Activated CD4-positive, alpha-beta T cell treated with anti-CD3 and anti-CD28 coated beads, Interleukin-2, amount 50 U/mL, for 16 hours (primary cell): ENCODE data around the gene CCT8L2.
"Not testable (repeated sequence)": the region's sequence is repeated elsewhere in the genome, so short reads cannot be mapped to it uniquely, and the experiment has no call there.

Source experiments
- DNase-seq: peaks from one replicate; pipeline ENCODE4 v3.0.0-alpha.2; 2020

The CCT8L2 gene

DNA sequence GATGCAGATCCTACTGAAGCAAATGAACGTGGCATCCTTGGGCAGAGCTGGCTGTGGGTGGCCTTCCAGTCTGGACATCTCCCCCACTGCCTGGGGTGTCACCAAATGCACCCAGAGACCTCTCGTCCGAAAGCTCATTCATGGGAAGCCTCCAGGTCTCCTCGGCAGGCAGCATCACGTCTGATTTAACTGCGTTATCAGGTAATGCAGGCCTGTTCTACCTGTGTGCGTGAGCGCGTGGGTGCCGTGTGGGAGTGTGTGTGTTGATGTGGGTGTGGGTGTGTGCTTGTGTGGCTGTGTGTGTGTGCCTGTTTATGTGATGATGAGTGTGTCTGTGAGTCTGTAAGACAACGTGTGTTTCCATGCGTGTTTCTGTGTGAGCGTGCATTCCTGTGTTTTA is 35.1 kb downstream of the CCT8L2 start:
- not testable (repeated sequence) for DNase-seq

GRCh38 chr22:16555077-16555994 is 37.3 kb downstream of the CCT8L2 start:
- not testable (repeated sequence) for DNase-seq

- DNase-seq, result not testable (repeated sequence)
Observed at GRCh38 chr22:16543310-16543709, 49.3 kb downstream of the CCT8L2 start.
